Pancreas (tissue), 10 donors: ENCODE data around the gene AATF. TPM values are rescaled to one million over a fixed set of nuclear protein-coding genes. Genes with fewer than 3 reads are reported as not detected.

Experiments used
- ATAC-seq, 4 donors: fragments of 200-7000 bp; cut with Tn5 transposase; one replicate each; pipeline versions ENCODE4 v1.8.0 to v1.9.1; 2020; ENCODE audit warnings: mild to moderate bottlenecking in 4 of 4, moderate library complexity in 4 of 4
- DNase-seq, 6 donors: peaks; one replicate each; pipeline ENCODE4 v3.0.0-alpha.2; 2020
- FAIRE-seq: peaks from 2 replicates; lab custom pipeline; 2012; peaks lifted over from hg19 to GRCh38; lab: Jason Lieb, UNC
- H3K27ac ChIP-seq, 4 donors: fragments of 200-600 bp; sonication (generic); 1 replicate in 3 of 4; 2 replicates in 1 of 4; pipeline versions ENCODE4 v1.5.0 to v1.8.0; 2020
- H3K27me3 ChIP-seq, 4 donors: fragments of 200-600 bp; one replicate each; pipeline ENCODE4 v1.8.0; 2021
- H3K36me3 ChIP-seq, 3 donors: fragments of 200-600 bp; sonication (generic) in 1 of 3; one replicate each; pipeline versions ENCODE4 v1.5.0 to v1.8.0; 2020 to 2021
- H3K4me1 ChIP-seq, 3 donors: fragments of 200-600 bp; one replicate each; pipeline ENCODE4 v1.8.0; 2021
- H3K4me3 ChIP-seq, 4 donors: fragments of 200-600 bp; sonication (generic) in 2 of 4; one replicate each; pipeline versions ENCODE4 v1.5.0 to v1.8.0; 2020 to 2021
- H3K9me3 ChIP-seq, 4 donors: fragments of 200-600 bp; one replicate each; pipeline ENCODE4 v1.8.0; 2021
- CTCF ChIP-seq, 4 donors: fragments of 200-600 bp; sonication (generic) in 3 of 4; IDR thresholded peaks; one replicate each; pipeline versions ENCODE4 v1.5.0 to v1.8.0; 2021; ENCODE audit warnings: antibody characterized with exemption in 4 of 4
- WGBS, 2 donors: extraction: QIAGEN DNeasy Blood & Tissue Kit; methylation state at CpG; one replicate each; pipeline ENCODE4 v1.1.7; 2013; 5-methylcytosine and 5-hydroxymethylcytosine counted together
- intact Hi-C, 3 donors: fragments of 100-400 bp; cut with DNase I; formaldehyde crosslinking; loops; one replicate each; pipeline versions ENCODE4 v1.11.1 to v1.14.2; 2022
- polyA plus RNA-seq, 2 donors: library from polyadenylated mRNA; stranded (reverse); fragments of 200-250 nt; gene quantifications; one replicate each; pipeline ENCODE4 v1.2.3, GENCODE V29; 2013
- total RNA-seq, 6 donors: library from RNA; stranded (reverse); fragmentation: NEBNext Ultra II Directional in 4 of 6; extraction: Animal tissue kit (Norgen Biotek cat#: 25700) in 4 of 6; gene quantifications; one replicate each; pipeline versions ENCODE4 v1.2.1 to v1.2.4, GENCODE V29; 2021 to 2023
- donor health status: healthy with polysubstance abuse.
- donor health status: DM: no; HTN: no; CAD: no; lungs with moderate emphysema.
- donor health status: DM: no; HTN: no; CAD: no.
- donor health status: control.
- donor health status: control.
- donor health status: Bipolar disorder and iron deficiency.
- donor health status: DM: yes; HTN: yes; CAD: no.
- donor health status: DM: no; HTN: no; CAD: no.
- donor health status: DM: no; HTN: no; CAD: no.
- donor health status: DM: yes; HTN: yes; CAD: no.

Gene AATF
- total and polyA plus RNA-seq, 8 donors = 20.1 to 38.4 (median 28.5) TPM

DNA sequence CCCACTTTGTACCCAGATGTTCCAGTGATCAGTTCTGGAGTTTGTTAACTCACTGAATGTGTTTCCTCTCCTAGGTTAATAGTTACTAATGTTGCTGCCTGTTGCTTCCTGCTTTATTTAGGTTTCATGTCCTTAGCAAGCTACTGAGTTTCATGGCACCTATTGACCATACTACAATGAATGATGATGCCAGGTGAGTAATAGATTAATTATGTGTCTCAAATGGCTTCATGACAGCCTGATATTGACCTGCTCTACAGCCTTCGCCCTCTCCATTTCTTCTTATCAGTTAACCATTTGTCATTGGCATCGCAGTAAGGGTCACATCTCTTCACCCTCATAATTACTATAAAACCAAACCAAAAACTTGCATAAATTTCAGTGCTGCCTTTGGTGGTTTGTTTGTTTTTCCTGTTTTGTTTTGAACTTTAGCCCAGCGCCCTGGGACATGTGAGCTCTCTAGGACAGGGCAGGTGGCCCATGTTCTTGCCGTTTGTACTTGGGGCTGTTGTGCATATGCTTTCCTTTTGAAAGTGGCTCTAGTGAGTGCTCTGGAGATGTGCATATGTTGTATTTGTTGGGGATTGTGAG is 82.8 kb downstream of the AATF start:
- DNase-seq (no peak), ATAC-seq (no peak), FAIRE-seq (no peak)
- H3K4me1 ChIP-seq = no peaks in the 10 kb centered on the region
- H3K9me3 ChIP-seq = no peaks in the 10 kb centered on the region
- no peaks in the 10 kb centered on the region for H3K27me3 ChIP-seq
- intact Hi-C loops = no loop called here
- H3K36me3 ChIP-seq = no peaks in the 10 kb centered on the region
- no peak overlapping the region for H3K4me3 ChIP-seq
- H3K27ac ChIP-seq = no peak overlapping the region
- WGBS, 2 donors = 81 to 88% methylated on average over 4 of the region's 4 CpGs
- TF ChIP-seq CTCF (IDR thresholded peaks at IDR 0.05) = no peak

DNA sequence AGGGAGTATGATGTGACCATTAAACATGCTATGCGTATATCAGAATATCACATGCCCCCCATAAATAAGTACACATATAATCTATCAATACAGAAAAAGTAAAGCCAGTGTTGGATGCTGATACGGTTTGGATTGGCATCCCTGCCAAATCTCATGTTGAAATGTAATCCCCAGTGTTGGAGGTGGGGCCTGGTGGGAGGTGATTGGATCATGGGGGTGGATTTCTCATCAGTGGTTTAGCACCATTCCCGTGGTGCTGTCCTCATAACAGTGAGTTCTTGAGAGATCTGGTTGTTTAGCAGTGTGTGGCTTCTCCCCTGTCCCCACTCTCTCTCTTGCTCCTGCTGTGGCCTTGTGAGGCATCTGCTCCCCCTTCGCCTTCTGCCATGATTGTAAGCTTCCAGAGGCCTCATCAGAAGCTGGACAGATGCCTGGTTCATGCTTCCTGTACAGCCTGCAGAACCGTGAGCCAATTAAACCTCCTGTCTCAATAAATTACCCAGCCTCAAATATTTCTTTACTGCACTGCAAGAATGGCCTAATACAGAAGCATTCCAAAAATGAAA is 88.9 kb downstream of the AATF start:
- Histone ChIP-seq H3K36me3 (no peaks in the 10 kb centered on the region), H3K27ac (no peak overlapping the region), H3K27me3 (no peaks in the 10 kb centered on the region), H3K4me3 (no peak overlapping the region), H3K4me1 (no peaks in the 10 kb centered on the region), H3K9me3 (no peaks in the 10 kb centered on the region)
- FAIRE-seq (no peak), ATAC-seq (no peak), DNase-seq (no peak)
- TF ChIP-seq CTCF (IDR thresholded peaks at IDR 0.05) = no peak
- intact Hi-C loops = no loop called here
- WGBS, 2 donors = 88 to 89% methylated on average over 5 of the region's 5 CpGs

DNA sequence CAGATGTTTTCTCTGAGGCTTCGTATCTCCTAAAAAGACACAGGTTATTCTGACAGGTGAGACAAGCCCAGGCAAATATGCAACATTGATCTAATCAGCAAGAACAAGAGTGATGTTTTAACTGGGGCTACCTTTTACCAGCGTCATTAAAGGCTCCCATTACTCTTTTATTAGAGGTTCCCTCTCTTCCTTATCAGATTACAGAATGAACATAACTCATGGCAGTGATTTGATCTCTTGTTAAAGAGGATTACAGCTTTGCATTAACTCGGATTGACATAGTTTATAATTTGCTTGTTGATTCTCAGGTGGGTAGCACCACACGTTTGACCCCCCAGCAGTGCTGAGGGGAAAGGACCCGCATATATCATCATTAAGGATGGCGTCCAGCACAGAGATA is 90.5 kb downstream of the AATF start:
- Histone ChIP-seq H3K4me1 (no peaks in the 10 kb centered on the region), H3K27me3 (no peaks in the 10 kb centered on the region), H3K27ac (no peak overlapping the region), H3K4me3 (no peak overlapping the region), H3K36me3 (no peaks in the 10 kb centered on the region), H3K9me3 (no peaks in the 10 kb centered on the region)
- 64 to 73% methylated on average over 6 of the region's 6 CpGs for WGBS, 2 donors
- intact Hi-C loops = no loop called here
- no peak for FAIRE-seq
- no peak for DNase-seq
- no peak for ATAC-seq
- no peak for TF ChIP-seq CTCF (IDR thresholded peaks at IDR 0.05)

GRCh38 chr17:37041932-37042331 is 93.2 kb downstream of the AATF start:
- Histone ChIP-seq H3K27ac (no peak overlapping the region), H3K9me3 (no peaks in the 10 kb centered on the region), H3K4me3 (no peak overlapping the region), H3K36me3 (no peaks in the 10 kb centered on the region), H3K4me1 (no peaks in the 10 kb centered on the region), H3K27me3 (no peaks in the 10 kb centered on the region)
- no peak for DNase-seq
- ATAC-seq = no peak
- no peak for FAIRE-seq
- intact Hi-C loops = loop anchor here in 1 of 3 donors (10.0 kb wide), 2 partner anchors 337 to 407 kb away; no protein-coding TSS in a partner anchor
- TF ChIP-seq CTCF (IDR thresholded peaks at IDR 0.05) = no peak

DNA sequence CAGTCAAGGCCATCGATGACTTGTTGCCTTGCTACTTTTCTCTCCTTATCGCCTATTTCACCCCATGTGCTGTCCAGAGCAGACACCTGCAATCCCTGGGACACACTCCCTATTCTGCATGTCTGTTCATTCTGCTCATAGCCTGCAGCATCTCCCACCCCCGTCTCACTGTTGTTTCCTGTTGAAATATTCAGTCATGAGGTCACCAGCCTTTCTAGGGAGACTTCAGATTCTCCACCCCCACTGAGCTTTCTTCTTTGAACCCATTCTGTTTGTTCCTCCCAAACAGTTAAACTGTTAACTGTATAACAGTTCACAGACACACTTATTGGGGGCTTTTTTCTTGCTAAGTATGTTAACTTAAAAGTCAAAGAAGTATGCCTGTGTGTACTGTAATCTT is 94.4 kb downstream of the AATF start:
- 87 to 95% methylated on average over 3 of the region's 3 CpGs for WGBS, 2 donors
- no peak for FAIRE-seq

More for the DNA sequence above, 94.4 kb downstream of the AATF start:
- H3K9me3 ChIP-seq = no peaks in the 10 kb centered on the region
- no peaks in the 10 kb centered on the region for H3K4me1 ChIP-seq
- no peaks in the 10 kb centered on the region for H3K36me3 ChIP-seq
- H3K4me3 ChIP-seq = no peak overlapping the region
- DNase-seq (no peak), ATAC-seq (no peak)
- H3K27ac ChIP-seq = no peak overlapping the region
- H3K27me3 ChIP-seq = no peaks in the 10 kb centered on the region
- intact Hi-C loops = loop anchor here in 1 of 3 donors (10.0 kb wide), 2 partner anchors 338 to 408 kb away; no protein-coding TSS in a partner anchor
- no peak for TF ChIP-seq CTCF (IDR thresholded peaks at IDR 0.05)
